GM18870 (cell line): ENCODE data around the gene METTL21A.

Experiments used
- ATAC-seq: cut with Tn5 transposase; IDR thresholded peaks from one replicate; pipeline ENCODE4 v1.9.1; 2021; ENCODE audit warnings: moderate library complexity; ENCODE audit not compliant: unreplicated experiment

METTL21A gene

GRCh38 chr2:207624185-207625013, 795 bp downstream of the METTL21A start:
- peak; percentile 24 for ATAC-seq

DNA sequence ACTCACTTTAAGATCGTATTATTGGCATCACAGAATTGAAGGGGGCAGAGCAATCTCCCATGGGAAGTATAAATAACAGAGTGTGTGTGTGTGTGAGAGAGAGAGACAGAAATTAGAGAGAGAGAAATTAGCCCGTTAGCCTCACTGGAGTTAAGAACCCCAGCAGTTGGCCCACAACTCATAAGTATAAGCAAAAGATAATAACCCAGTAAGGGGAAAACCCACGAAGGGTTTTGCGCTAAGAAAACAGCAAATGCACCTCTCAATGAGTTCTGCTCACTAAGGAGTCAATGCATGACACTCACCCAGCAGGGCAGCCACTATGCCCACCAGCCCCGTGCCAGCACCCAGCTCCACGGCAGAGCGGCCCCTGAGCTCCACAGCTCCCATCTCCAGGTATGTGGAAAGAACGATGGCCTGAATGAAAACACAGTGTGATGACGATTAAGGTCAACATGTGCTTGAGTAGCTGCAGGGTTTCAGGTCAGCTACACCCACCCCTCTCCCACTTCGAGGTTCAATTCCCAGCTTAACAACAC, 3.6 kb downstream of the METTL21A start:
- no peak for ATAC-seq

GRCh38 chr2:207619764-207620203, 5.4 kb downstream of the METTL21A start:
- peak; percentile 45 for ATAC-seq

- ATAC-seq: no peak
Observed at GRCh38 chr2:207617011-207617671, 8.1 kb downstream of the METTL21A start.

- ATAC-seq: no peak
Observed at GRCh38 chr2:207616185-207616584, 9.0 kb downstream of the METTL21A start.

DNA sequence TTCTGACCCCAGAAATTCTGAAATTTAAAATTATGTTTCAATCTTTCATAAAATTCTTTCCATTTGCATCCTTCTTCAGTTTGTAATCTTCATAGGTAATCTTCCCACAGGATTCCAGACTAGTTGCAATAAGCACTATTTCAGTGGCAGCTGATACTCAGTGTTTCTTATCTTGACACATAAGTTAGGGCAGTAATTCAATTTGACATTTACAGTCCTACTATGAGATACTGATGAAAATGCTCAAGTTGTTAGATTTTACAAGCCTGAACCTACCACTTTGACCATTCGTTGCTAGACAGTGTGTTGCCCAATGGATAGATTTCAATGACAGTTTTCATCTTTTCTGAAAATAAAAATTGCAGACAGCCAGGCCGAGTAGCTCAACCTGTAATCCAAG, 10.4 kb downstream of the METTL21A start:
- ATAC-seq: no peak

- ATAC-seq: no peak
Observed at GRCh38 chr2:207612714-207613113, 12.5 kb downstream of the METTL21A start.

- no peak for ATAC-seq
Observed at GRCh38 chr2:207606829-207607228, 18.4 kb downstream of the METTL21A start.

- ATAC-seq: no peak
Observed at GRCh38 chr2:207606399-207606798, 18.8 kb downstream of the METTL21A start.

DNA sequence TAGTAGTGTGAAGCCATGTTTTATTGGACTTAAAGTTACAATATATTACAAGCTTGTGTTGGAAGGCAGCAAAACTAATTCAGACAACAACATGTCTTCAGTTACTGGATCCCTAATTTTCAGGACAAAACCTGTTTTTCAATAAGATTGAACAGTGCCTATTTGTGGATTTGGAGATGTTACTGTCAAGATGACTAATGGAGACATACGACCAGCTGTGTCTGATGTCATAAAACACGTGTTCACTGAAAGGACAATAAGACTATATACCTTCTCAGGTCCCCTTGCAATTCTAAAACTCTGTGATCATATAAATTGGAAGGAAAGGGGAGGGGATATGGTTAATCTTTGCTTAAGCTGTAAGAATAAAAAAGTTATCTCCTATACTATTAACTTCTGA, 21.7 kb downstream of the METTL21A start:
- no peak for ATAC-seq

- ATAC-seq: no peak
Observed at GRCh38 chr2:207601774-207602173, 23.4 kb downstream of the METTL21A start.

GRCh38 chr2:207600231-207600630, 25.0 kb downstream of the METTL21A start:
- no peak for ATAC-seq

DNA sequence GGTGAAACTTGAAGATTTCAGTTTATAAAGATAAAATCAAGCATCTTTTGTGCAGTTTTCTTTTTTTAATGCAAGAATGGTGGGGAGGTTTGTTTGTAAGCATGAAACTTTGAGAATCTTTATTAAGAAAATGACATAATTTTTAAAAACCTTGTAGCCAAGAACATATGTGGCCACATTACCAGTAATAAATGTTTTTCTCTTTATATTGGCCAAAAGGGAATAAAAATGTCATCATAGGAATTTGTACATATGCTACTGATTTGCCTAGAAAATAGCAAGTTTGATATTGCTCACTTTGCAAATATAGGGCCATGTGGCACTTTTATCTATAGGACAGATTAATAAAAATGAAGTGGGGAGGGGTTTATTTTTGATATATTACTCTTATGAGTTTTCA, 25.6 kb downstream of the METTL21A start:
- ATAC-seq: no peak

DNA sequence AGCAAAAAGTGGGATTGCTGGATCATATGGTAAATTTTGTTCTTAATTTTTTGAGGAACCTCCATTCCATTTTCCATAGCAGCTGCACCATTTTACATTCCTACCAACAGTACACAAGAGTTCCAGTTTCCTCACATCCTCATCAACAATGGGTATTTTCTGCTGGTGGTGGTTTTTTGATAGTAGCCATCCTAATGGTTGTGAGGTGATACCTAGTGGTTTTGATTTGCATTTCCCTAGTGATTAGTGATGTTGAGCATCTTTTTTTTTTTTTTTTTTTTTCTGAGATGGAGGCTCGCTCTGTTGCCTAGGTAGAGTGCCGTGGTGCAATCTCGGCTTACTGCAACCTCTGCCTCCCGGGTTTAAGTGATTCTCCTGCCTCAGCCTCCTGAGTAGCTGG, 30.5 kb downstream of the METTL21A start:
- no peak for ATAC-seq

DNA sequence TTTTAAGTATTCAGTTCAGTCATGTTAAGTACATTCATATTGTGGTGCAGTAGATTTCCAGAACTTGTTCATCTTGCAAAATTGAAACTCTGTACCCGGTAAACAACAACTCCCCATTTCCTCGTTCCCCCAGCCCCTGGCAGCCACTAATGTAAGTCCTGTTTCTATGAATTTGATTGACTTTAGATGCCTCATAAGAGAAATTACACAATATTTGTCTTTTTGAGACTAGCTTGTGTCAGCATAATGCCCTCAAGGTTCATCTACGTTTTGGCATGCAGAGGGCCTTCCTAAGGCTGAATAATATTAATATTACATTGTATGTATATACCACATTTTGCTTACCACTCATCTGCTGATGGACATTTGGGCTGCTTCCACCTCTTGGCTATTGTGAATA, 30.9 kb downstream of the METTL21A start:
- no peak for ATAC-seq

DNA sequence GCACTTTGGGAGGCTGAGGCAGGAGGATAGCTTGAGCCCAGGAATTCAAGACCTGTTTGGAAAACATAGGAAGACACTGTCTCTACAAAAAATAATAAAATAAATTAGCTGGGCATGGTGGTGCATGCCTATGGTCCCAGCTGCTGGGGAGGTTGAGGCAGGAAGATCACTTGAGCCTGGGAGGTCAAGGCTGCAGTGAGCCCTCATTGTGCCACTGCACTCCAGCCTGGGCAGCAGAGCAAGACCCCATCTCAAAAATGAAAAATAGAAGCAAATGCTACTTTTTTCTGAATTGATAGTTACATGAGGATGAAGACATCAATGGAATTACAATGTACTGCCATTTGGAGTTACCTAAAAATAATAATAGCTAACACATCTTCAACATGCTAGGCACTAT, 31.9 kb downstream of the METTL21A start:
- ATAC-seq: no peak

DNA sequence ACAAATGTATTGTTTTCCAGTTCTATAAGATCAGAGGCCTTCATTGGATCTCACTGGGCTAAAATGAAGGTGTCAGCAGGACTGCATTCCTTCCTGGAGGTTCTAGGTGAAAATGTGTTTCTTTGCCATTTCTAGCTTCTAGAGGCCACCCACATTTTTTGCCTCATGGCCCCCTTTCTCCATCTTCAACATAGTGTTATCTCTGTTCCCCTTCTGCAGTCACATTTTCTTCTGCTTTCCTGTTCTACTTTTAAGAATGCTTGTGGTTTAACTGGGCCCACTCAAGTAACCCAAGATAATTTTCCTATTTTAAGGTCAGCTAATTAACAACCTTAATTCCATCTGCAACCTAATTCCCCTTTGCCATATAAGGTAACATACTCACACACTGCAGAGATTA, 36.1 kb downstream of the METTL21A start:
- ATAC-seq: no peak

DNA sequence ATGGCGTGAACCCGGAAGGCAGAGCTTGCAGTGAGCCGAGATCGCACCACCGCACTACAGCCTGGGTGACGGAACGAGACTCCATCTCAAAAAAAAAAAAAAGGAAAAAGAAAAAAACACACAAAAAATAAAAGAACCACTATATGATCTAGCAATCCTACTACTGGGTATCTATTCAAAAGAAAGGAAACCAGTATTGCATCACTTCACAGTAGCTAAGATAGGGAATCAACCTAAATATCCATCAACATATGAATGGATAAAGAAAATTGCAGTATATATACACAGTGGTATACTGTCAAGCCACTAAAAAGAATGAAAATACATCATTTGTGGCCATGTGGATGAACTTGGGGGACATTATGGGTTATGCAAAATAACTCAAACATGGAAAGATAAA, 37.9 kb downstream of the METTL21A start:
- ATAC-seq: no peak

DNA sequence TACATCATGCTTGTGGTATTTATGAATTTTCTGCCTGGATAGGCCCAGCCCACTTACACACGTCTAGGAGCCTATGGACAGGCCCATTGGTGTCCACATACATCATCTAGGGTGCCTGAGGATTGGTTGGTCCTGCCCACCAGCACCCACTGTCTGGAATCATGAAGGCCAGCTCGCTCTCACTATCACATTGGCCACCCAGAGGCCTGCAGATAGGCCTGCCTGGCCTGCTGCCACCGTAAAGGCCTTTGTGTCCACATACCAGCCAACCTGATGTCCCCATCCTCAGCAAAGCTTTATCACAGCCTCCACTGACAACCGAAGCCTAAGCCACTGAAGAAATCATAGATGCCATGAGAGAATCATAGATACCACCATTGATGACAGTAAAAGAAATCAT, 40.2 kb downstream of the METTL21A start:
- no peak for ATAC-seq

DNA sequence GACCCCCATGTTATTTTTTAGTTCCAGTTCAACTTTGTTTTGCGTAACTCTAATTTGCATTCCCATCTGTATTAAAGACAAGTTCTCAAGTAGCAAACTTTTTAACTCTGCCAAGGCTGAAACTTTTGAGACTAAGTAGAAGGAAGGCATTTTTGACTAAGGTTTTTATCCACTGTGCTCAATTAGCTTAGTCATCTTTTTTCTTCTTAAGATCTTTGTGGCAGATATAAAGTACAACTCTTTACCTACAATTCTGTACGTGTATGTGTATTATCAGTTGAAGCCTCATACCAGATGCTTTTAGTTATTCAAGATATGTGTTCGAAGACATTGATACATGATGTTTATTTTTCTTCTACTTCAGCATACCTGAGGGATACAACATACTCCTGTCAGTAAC, 53.8 kb downstream of the METTL21A start:
- no peak for ATAC-seq

DNA sequence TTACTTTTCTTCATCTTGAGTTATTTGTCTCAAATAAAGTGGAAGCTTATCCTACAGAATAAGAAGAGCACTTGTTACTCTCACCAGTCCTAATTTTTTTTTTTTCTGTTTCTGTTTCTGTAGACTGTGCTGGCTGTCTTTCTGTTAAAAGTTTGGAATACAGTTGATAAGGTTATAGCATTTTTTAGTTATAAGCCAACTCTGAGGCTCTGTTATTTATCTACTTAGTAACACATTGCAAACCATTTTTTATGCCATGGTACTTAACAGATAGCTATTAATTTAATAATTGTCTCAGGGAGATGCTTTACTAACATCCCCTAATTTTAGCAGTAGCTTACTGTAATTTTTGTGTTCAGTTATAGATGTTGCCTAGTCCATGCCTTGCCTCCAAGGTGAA, 57.5 kb downstream of the METTL21A start:
- ATAC-seq: no peak
